Endothelial cell of umbilical vein (primary cell): Measurements from ENCODE around the gene CTNNB1. TPM values are rescaled to one million over a fixed set of nuclear protein-coding genes. Genes with fewer than 3 reads are reported as not detected.

Experiments
- BruUV-seq: library from RNA; stranded (reverse); fragments of 400-500 nt; replicated peaks from 2 replicates; lab custom pipeline; 2021; lab: Mats Ljungman, UMichigan
- CTCF ChIA-PET: fragments of 300-600, 350-600 bp; sonication (Branson Sonifier 250); formaldehyde crosslinking; loops from one replicate; lab custom pipeline; 2021; ENCODE audit warnings: antibody characterized with exemption, inconsistent platforms; lab: Charles Lee
- POLR2A ChIA-PET: fragments of 300-600, 350-600 bp; sonication (Branson Sonifier 250); formaldehyde crosslinking; loops from one replicate; lab custom pipeline; 2021; ENCODE audit warnings: antibody characterized with exemption, inconsistent platforms; lab: Charles Lee
- DNase-seq: peaks from one replicate; pipeline ENCODE4 v3.0.0-alpha.2; 2011; ENCODE audit warnings: low read depth, low spot score
- FAIRE-seq: peaks from 2 replicates; lab custom pipeline; 2011; peaks lifted over from hg19 to GRCh38; lab: Jason Lieb, UNC
- H2AFZ ChIP-seq: 2 replicates; pipeline ENCODE4 v1.6.0; 2012; ENCODE audit warnings: low read depth, low read length, control low read depth, inconsistent platforms
- H3K27ac ChIP-seq: 2 replicates; pipeline ENCODE4 v1.5.1; 2011; ENCODE audit warnings: low read depth, mild to moderate bottlenecking, control low read depth, low read length, moderate library complexity; ENCODE audit not compliant: insufficient read depth
- H3K27me3 ChIP-seq, 2 experiments: 2 replicates each; pipeline versions ENCODE4 v1.6.0 to v1.6.1; 2011; ENCODE audit warnings: low read length in 2 of 2, mixed read lengths in 1 of 2; ENCODE audit not compliant: control insufficient read depth in 2 of 2, insufficient read depth in 2 of 2
- H3K36me3 ChIP-seq, 2 experiments: 2 replicates in 1 of 2; 3 replicates in 1 of 2; pipeline ENCODE4 v1.5.1; 2011; ENCODE audit warnings: low read length in 2 of 2, mild to moderate bottlenecking in 1 of 2, moderate library complexity in 1 of 2; ENCODE audit not compliant: control insufficient read depth in 2 of 2, insufficient read depth in 2 of 2; ENCODE audit errors: extremely low read depth in 1 of 2
- H3K4me1 ChIP-seq: 3 replicates; pipeline ENCODE4 v1.5.1; 2011; ENCODE audit warnings: mild to moderate bottlenecking, low read length; ENCODE audit not compliant: control insufficient read depth, insufficient read depth; ENCODE audit errors: extremely low read depth
- H3K4me2 ChIP-seq: 2 replicates; pipeline ENCODE4 v1.6.1; 2011; ENCODE audit warnings: low read length, control low read depth, mixed read lengths; ENCODE audit not compliant: insufficient read depth
- H3K4me3 ChIP-seq, 3 experiments: fragments of 200-600 bp in 1 of 3; sonication (generic), shearing (Covaris generic) in 1 of 3; replicated peaks in 1 of 3; 2 replicates each; pipeline ENCODE4 v1.5.1; 2011 to 2016; ENCODE audit warnings: control low read depth in 3 of 3, low read length in 3 of 3, mild to moderate bottlenecking in 2 of 3, inconsistent platforms in 1 of 3, low read depth in 1 of 3, moderate library complexity in 1 of 3; ENCODE audit not compliant: insufficient read depth in 1 of 3
- H3K79me2 ChIP-seq: 2 replicates; pipeline ENCODE4 v1.6.0; 2012; ENCODE audit warnings: low read length, inconsistent platforms; ENCODE audit not compliant: control insufficient read depth, insufficient read depth
- H3K9ac ChIP-seq: replicated peaks from 2 replicates; pipeline ENCODE3; 2011; ENCODE audit warnings: low read length, control low read depth; ENCODE audit not compliant: insufficient read depth; ENCODE audit errors: extremely low read depth
- H3K9me1 ChIP-seq: replicated peaks from 3 replicates; pipeline ENCODE4 v1.6.0; 2011; ENCODE audit warnings: mild to moderate bottlenecking, low read length; ENCODE audit not compliant: control insufficient read depth, insufficient read depth; ENCODE audit errors: extremely low read depth
- H3K9me3 ChIP-seq: replicated peaks from 2 replicates; pipeline ENCODE4 v1.5.1; 2012; ENCODE audit warnings: low read length, inconsistent platforms; ENCODE audit not compliant: control insufficient read depth, insufficient read depth
- H4K20me1 ChIP-seq: replicated peaks from 2 replicates; pipeline ENCODE3; 2011; ENCODE audit warnings: mild to moderate bottlenecking, low read length; ENCODE audit not compliant: control insufficient read depth, insufficient read depth; ENCODE audit errors: extremely low read depth
- CTCF ChIP-seq, 2 donors: IDR thresholded peaks; 1 replicate in 1 of 2; 2 replicates in 1 of 2; pipeline ENCODE4 v1.5.1; 2011; ENCODE audit warnings: low read length in 2 of 2, mild to moderate bottlenecking in 2 of 2, moderate library complexity in 2 of 2, control low read depth in 1 of 2, inconsistent platforms in 1 of 2, low read depth in 1 of 2; ENCODE audit not compliant: insufficient read depth in 1 of 2; ENCODE audit errors: extremely low read depth in 1 of 2
- EZH2 ChIP-seq: IDR thresholded peaks from 2 replicates; pipeline ENCODE4 v1.6.1; 2012; ENCODE audit warnings: borderline replicate concordance, low read depth, mild to moderate bottlenecking, moderate library complexity, low read length, inconsistent platforms; ENCODE audit not compliant: severe bottlenecking
- FOS ChIP-seq: IDR thresholded peaks from 2 replicates; pipeline ENCODE4 v1.6.1; 2011; ENCODE audit warnings: mild to moderate bottlenecking, low read length, moderate library complexity, borderline replicate concordance; ENCODE audit not compliant: insufficient read depth
- GATA2 ChIP-seq: IDR thresholded peaks from 2 replicates; pipeline ENCODE4 v1.7.0; 2011; ENCODE audit warnings: low read depth, mild to moderate bottlenecking, moderate library complexity, mixed read lengths, low read length; ENCODE audit not compliant: insufficient read length, insufficient read depth
- JUN ChIP-seq: IDR thresholded peaks from 2 replicates; pipeline ENCODE4 v1.6.1; 2011; ENCODE audit warnings: borderline replicate concordance, low read depth; ENCODE audit not compliant: insufficient read length, insufficient read depth
- MAX ChIP-seq: IDR thresholded peaks from 2 replicates; pipeline ENCODE4 v1.6.1; 2011; ENCODE audit not compliant: insufficient read depth, insufficient read length
- MYC ChIP-seq: IDR thresholded peaks from one replicate; pipeline ENCODE4 v1.6.1; 2011; ENCODE audit warnings: mild to moderate bottlenecking, low read depth, low read length
- POLR2A ChIP-seq: IDR thresholded peaks from 2 replicates; pipeline ENCODE4 v1.6.1; 2012; ENCODE audit warnings: low read depth, mild to moderate bottlenecking, control low read depth, low read length
- POLR2AphosphoS5 ChIP-seq: IDR thresholded peaks from 2 replicates; pipeline ENCODE4 v1.6.1; 2012; ENCODE audit warnings: low read depth, mild to moderate bottlenecking, control low read depth, low read length, moderate library complexity; ENCODE audit not compliant: insufficient read depth
- dilution Hi-C: fragments of 300-500 bp; cut with MboI; formaldehyde crosslinking; loops from one replicate; pipeline ENCODE4 v1.15.0; 2019; ENCODE audit warnings: low sequenced_read_pairs; ENCODE audit not compliant: extremely low pct_ligation_motif_present
- intact Hi-C: fragments of 100-400 bp; cut with micrococcal nuclease; formaldehyde crosslinking; loops from one replicate; pipeline ENCODE4 v1.10.0; 2022
- polyA plus RNA-seq, 4 experiments: library from polyadenylated mRNA; depleted of rRNA in 3 of 4; stranded (reverse) in 3 of 4; unstranded in 1 of 4; fragments of >200 nt; gene quantifications; 2 replicates each; pipeline versions ENCODE4 v1.2.1 to v1.2.3, GENCODE V29; 2011 to 2012; ENCODE audit warnings: missing spikeins in 1 of 4
- total RNA-seq: library from RNA; stranded (reverse); gene quantifications from 2 replicates; pipeline ENCODE4 v1.2.3, GENCODE V29; 2021

Gene CTNNB1
- total and polyA plus RNA-seq, 2 donors (not counting 3 experiments of a cell fraction or from before 2014, with no cell fraction given), result 513 to 906 TPM

- intact Hi-C loops (no loop called here), dilution Hi-C loops (no loop called here)
- no peak for FAIRE-seq
- no peaks in the 10 kb centered on the region for H3K9me3 ChIP-seq
- TF ChIP-seq JUN (no peak), POLR2AphosphoS5 (no peak), FOS (no peak), GATA2 (no peak), MYC (no peak), EZH2 (no peak), MAX (no peak), CTCF (IDR thresholded peaks at IDR 0.05; ENCODE audit: extremely low read depth in 1 of 2, insufficient read depth in 1 of 2, low read depth in 1 of 2, low read length in 2 of 2) (no peak), POLR2A (no peak)
- H3K9ac ChIP-seq, result no peak overlapping the region
- H3K4me1 ChIP-seq, result peaks cover 6% of the 10 kb centered on the region
- no peak overlapping the region for H3K4me2 ChIP-seq
- H3K9me1 ChIP-seq, result no peaks in the 10 kb centered on the region
- H3K27ac ChIP-seq, result no peak overlapping the region
- DNase-seq, result no peak
- no peaks in the 10 kb centered on the region for H4K20me1 ChIP-seq
- no TSS peak for BruUV-seq
- no peak overlapping the region for H3K4me3 ChIP-seq
- POLR2A ChIA-PET, result no interaction called here
- H3K27me3 ChIP-seq, result no peaks in the 10 kb centered on the region
- H3K36me3 ChIP-seq, result no peaks in the 10 kb centered on the region
- CTCF ChIA-PET, result no interaction called here
- no peaks in the 10 kb centered on the region for H3K79me2 ChIP-seq
- no peak overlapping the region for H2AFZ ChIP-seq
These were observed 65.8 kb downstream of the CTNNB1 start for GRCh38 chr3:41265011-41265545.
